ENCODE measurements around the gene NKD1. TPM values are rescaled to one million over a fixed set of nuclear protein-coding genes. Genes with fewer than 3 reads are reported as not detected.
A peak's percentile ranks its signal among the peaks of the same experiment; 100 is the strongest.

Gene NKD1
- total and polyA plus RNA-seq, 8 donors: 0.44 to 284 (median 2.1) TPM

DNA sequence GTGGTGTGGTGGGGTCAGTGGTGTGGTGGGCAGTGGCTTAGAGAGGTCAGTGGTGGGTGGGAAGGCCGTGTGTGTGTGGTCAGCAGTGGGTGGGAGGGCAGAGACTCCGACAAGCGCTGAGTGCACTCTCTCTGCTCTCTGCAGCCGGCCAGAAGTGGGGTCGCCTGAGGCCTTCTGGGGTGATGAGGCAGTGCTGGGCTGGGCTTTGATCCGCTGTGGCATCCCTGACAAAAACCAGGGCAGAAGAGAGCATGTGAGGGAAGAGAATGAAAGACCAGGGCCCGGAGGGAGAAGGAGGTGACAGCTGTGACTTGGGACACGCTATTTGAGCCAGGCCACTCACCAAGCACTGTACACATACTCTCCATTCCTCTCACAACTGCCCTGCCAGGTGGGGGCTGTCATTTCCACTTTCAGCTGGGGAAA lies 50.8 kb downstream of the NKD1 start:
- intact Hi-C loops (cut with DNase I; ENCODE audit: low total_unique reads): no loop called here
- Histone ChIP-seq H3K27me3 (no peaks in the 10 kb centered on the region), H3K36me3 (no peaks in the 10 kb centered on the region), H3K9me3 (no peaks in the 10 kb centered on the region), H3K27ac (peak overlapping the region in 1 of 5 donors; percentile 58), H3K4me1 (peaks cover 25 to 67% (median 45%) of the 10 kb centered on the region in 4 donors), H3K4me3 (no peak overlapping the region)
- no peak for DNase-seq
- TF ChIP-seq, protein P1, sequence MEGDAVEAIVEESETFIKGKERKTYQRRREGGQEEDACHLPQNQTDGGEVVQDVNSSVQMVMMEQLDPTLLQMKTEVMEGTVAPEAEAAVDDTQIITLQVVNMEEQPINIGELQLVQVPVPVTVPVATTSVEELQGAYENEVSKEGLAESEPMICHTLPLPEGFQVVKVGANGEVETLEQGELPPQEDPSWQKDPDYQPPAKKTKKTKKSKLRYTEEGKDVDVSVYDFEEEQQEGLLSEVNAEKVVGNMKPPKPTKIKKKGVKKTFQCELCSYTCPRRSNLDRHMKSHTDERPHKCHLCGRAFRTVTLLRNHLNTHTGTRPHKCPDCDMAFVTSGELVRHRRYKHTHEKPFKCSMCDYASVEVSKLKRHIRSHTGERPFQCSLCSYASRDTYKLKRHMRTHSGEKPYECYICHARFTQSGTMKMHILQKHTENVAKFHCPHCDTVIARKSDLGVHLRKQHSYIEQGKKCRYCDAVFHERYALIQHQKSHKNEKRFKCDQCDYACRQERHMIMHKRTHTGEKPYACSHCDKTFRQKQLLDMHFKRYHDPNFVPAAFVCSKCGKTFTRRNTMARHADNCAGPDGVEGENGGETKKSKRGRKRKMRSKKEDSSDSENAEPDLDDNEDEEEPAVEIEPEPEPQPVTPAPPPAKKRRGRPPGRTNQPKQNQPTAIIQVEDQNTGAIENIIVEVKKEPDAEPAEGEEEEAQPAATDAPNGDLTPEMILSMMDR (IDR thresholded peaks at IDR 0.05): no peak
- TF ChIP-seq EP300 (IDR thresholded peaks at IDR 0.05): no peak
- no peak for TF ChIP-seq POLR2A (IDR thresholded peaks at IDR 0.05)
- TF ChIP-seq POLR2AphosphoS5 (IDR thresholded peaks at IDR 0.05): no peak
- 83 to 94% (median 86%) methylated on average over 8 of the region's 8 CpGs for WGBS, 5 donors

DNA sequence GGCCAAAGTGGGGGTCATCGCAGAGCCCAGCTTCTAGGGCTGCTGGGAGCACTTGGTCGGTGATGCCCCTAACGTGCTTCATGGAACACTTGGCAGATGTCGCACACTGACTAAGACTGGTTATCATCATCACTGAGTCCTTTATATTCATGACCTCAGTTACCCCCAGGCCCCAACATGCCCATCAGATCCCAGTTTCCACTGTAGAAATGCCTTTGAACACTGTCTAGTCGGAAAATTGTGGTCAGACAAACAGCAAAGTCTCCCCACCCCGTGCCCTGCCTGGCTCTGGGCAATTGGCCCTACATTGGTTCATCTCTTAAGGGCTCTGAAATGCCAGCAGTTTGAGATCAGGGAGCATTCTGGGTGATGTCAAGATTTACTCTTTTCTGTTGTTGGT lies 51.3 kb downstream of the NKD1 start:
- WGBS, 5 donors: 73 to 86% (median 83%) methylated on average over 6 of the region's 6 CpGs
- H3K9me3 ChIP-seq: no peaks in the 10 kb centered on the region
- H3K36me3 ChIP-seq: no peaks in the 10 kb centered on the region
- H3K27me3 ChIP-seq: no peaks in the 10 kb centered on the region
- TF ChIP-seq, protein P1 (IDR thresholded peaks at IDR 0.05): no peak
- TF ChIP-seq POLR2A (IDR thresholded peaks at IDR 0.05): no peak
- no peak for TF ChIP-seq EP300 (IDR thresholded peaks at IDR 0.05)
- TF ChIP-seq POLR2AphosphoS5 (IDR thresholded peaks at IDR 0.05): no peak
- peak overlapping the region in 1 of 5 donors; percentile 58 for H3K27ac ChIP-seq
- H3K4me3 ChIP-seq: no peak overlapping the region
- H3K4me1 ChIP-seq: peaks cover 30 to 68% (median 45%) of the 10 kb centered on the region in 4 donors
- DNase-seq: no peak
- intact Hi-C loops (cut with DNase I; ENCODE audit: low total_unique reads): no loop called here

DNA sequence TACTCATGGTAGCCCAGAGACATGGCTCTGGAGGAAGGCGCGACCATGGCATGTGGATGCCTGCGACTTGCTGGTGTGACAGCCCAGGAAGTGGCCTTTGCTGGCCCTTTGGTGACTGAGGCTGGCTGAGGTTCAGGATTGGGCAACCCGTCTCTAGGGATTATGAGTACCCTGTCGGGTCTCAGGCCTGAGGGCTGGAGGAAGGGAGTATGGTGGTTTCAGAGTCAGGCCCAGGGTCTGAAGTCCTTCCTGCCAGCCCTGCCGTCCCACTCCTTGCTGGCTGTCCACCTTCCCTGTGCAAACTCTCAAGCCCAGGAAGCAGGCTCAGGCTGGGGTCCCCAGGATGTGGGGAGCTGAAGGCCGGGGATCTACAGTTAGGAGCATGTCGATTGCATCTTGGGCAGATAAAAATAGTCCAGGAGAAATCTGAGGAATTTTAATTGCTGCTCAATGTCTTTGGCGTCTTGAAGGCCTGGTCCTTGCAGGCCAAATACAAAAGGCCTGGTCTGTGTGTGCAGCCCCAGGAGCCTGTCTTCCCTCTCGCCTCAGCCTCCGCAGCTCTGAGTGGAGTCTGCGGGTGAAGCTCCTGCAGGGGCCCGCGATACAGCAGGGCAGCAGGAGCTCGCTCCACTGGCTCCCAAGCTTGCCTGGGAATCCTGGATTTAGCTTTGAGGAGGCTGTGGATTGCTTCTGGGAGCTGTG lies 52.5 kb downstream of the NKD1 start:
- intact Hi-C loops (cut with DNase I; ENCODE audit: low total_unique reads): no loop called here
- no peaks in the 10 kb centered on the region for H3K27me3 ChIP-seq
- H3K4me1 ChIP-seq: peaks cover 30 to 70% (median 46%) of the 10 kb centered on the region in 4 donors
- no peak for DNase-seq
- WGBS, 5 donors: 72 to 88% (median 85%) methylated on average over 13 to 15 of the region's 15 CpGs
- H3K27ac ChIP-seq: peak overlapping the region in 4 of 5 donors; percentile 60 to 88 (median 72)
- H3K9me3 ChIP-seq: no peaks in the 10 kb centered on the region
- no peak for TF ChIP-seq EP300 (IDR thresholded peaks at IDR 0.05)
- TF ChIP-seq, protein P1 (IDR thresholded peaks at IDR 0.05): no peak
- TF ChIP-seq POLR2AphosphoS5 (IDR thresholded peaks at IDR 0.05): no peak
- no peak for TF ChIP-seq POLR2A (IDR thresholded peaks at IDR 0.05)
- H3K4me3 ChIP-seq: no peak overlapping the region
- H3K36me3 ChIP-seq: no peaks in the 10 kb centered on the region

DNA sequence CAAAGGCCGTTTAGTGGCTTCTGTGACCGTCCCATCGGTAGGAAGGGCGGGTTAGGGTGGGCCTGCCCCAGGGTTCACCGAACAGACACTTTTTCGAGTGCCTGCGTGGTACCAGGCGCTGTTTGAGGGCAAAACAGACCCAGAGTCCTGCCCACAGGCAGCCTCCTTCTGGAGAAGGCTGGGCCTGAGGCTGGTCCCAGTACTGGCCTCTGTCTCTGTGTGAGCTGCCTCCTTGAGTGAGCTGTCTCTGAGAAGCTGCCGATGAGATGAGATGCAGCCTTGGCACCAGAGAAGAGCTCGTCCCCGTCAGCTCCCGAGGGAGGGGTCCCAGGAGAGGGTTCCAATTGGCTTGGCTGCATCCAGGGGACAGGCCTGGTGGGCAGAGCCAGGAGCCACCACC lies 53.1 kb downstream of the NKD1 start:
- 87 to 95% (median 90%) methylated on average over 10 to 12 of the region's 12 CpGs for WGBS, 5 donors
- H3K4me3 ChIP-seq: no peak overlapping the region
- H3K27ac ChIP-seq: peak overlapping the region in 4 of 5 donors; percentile 60 to 88 (median 72)
- intact Hi-C loops (cut with DNase I; ENCODE audit: low total_unique reads): no loop called here
- H3K27me3 ChIP-seq: no peaks in the 10 kb centered on the region
- peaks cover 30 to 70% (median 47%) of the 10 kb centered on the region in 4 donors for H3K4me1 ChIP-seq
- TF ChIP-seq EP300 (IDR thresholded peaks at IDR 0.05) (no peak), POLR2AphosphoS5 (IDR thresholded peaks at IDR 0.05) (no peak), POLR2A (IDR thresholded peaks at IDR 0.05) (no peak)
- TF ChIP-seq, protein P1 (IDR thresholded peaks at IDR 0.05): no peak
- DNase-seq: no peak
- H3K36me3 ChIP-seq: no peaks in the 10 kb centered on the region
- H3K9me3 ChIP-seq: no peaks in the 10 kb centered on the region

All from stomach (tissue), 9 donors.